Mesothelial cell of epicardium (in vitro differentiated cells): ENCODE data around the gene C14orf180. TPM values are rescaled to one million over a fixed set of nuclear protein-coding genes. Genes with fewer than 3 reads are reported as not detected.

ENCODE experiments used
- DNase-seq, 2 experiments: peaks; one replicate each; pipeline ENCODE4 v3.0.0; 2021; ENCODE audit warnings: low spot score in 2 of 2; ENCODE audit not compliant: unreplicated experiment in 2 of 2
- H3K27ac Mint-ChIP-seq: 2 replicates; pipeline ENCODE4 v1.8.0; 2021; ENCODE audit warnings: mixed read lengths
- H3K27me3 Mint-ChIP-seq: 2 replicates; pipeline ENCODE4 v1.8.0; 2021; ENCODE audit warnings: low read depth, mixed read lengths
- H3K36me3 Mint-ChIP-seq: 2 replicates; pipeline ENCODE4 v1.8.0; 2021; ENCODE audit warnings: mixed read lengths
- H3K4me1 Mint-ChIP-seq: 2 replicates; pipeline ENCODE4 v1.8.0; 2021; ENCODE audit warnings: mixed read lengths
- H3K4me3 Mint-ChIP-seq: 2 replicates; pipeline ENCODE4 v1.8.0; 2021; ENCODE audit warnings: mild to moderate bottlenecking, moderate library complexity, mixed read lengths
- H3K9me3 Mint-ChIP-seq: 2 replicates; pipeline ENCODE4 v1.8.0; 2021; ENCODE audit warnings: mixed read lengths
- CTCF ChIP-seq: fragments of 200-600 bp; sonication (generic); IDR thresholded peaks from one replicate; pipeline ENCODE4 v1.5.0; 2021; ENCODE audit warnings: antibody characterized with exemption; ENCODE audit not compliant: unreplicated experiment
- total RNA-seq: library from RNA; stranded (reverse); gene quantifications from 3 replicates; pipeline ENCODE4 v1.2.1, GENCODE V29; 2021

C14orf180 gene
- total RNA-seq, 1 donor from 2014 or later = 0.36 TPM

DNA sequence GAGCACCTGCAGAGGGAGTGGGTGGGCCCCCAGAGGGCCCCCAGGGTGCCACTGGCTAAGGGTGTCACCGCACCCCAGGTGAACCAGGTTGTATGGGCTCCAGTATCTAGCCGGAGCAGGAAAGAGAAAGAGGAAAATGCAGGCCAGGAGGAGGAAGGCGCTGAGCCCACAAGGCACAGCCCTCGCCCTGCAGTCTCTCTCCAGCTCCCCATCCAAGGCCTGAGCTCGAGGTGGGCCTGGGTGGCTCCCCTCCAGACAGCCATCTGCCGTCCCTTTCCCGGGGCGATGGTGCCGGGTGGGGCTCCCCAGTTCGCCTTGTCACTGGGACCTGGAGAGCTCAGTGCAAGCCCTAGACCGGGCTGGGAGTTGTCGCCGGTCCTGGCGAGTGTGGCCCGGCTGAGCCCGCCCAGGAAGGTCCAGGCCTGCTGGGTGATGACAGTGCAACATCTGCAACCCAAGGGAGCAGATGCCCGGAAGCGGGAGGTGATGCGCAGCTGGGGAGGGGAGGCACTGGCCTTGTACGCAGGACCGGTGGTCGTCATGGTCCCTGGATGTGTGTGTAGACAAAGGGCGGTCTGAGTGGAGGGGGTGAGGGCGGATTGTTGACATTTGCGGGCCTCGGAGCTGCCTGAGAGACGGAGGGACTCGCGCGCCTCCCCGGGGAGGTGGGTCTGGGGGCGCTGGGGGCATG, 24.3 kb downstream of the C14orf180 start:
- Mint-ChIP-seq H3K27me3 (peaks cover 78% of the 10 kb centered on the region), H3K27ac (no peak overlapping the region), H3K4me1 (peaks cover 5% of the 10 kb centered on the region), H3K36me3 (no peaks in the 10 kb centered on the region), H3K9me3 (no peaks in the 10 kb centered on the region), H3K4me3 (peak overlapping the region; percentile 64)
- DNase-seq = peak in 1 of 2 experiments; percentile 37
- TF ChIP-seq CTCF = no peak

- H3K36me3 Mint-ChIP-seq = no peaks in the 10 kb centered on the region
- H3K4me3 Mint-ChIP-seq = peak within 1 kb of the TSS; percentile 64
- H3K27me3 Mint-ChIP-seq = peaks cover 83% of the 10 kb centered on the region
- H3K4me1 Mint-ChIP-seq = peaks cover 5% of the 10 kb centered on the region
- H3K9me3 Mint-ChIP-seq = no peaks in the 10 kb centered on the region
- H3K27ac Mint-ChIP-seq = no peak within 1 kb of the TSS
- peak; percentile 63 to 82 for DNase-seq
- no peak for TF ChIP-seq CTCF
Observed at GRCh38 chr14:104604458-104605449, 25.2 kb downstream of the C14orf180 start, which contains the start of gene TMEM179. Gene TMEM179 (minus strand): TSS chr14:104604772. CDS start chr14:104604741, 31 bp downstream.

GRCh38 chr14:104609666-104610065, 30.1 kb downstream of the C14orf180 start:
- Mint-ChIP-seq H3K9me3 (peaks cover 4% of the 10 kb centered on the region), H3K27ac (no peak overlapping the region), H3K27me3 (peaks cover 79% of the 10 kb centered on the region), H3K36me3 (no peaks in the 10 kb centered on the region), H3K4me1 (no peaks in the 10 kb centered on the region), H3K4me3 (no peak overlapping the region)
- no peak for TF ChIP-seq CTCF
- DNase-seq = no peak

DNA sequence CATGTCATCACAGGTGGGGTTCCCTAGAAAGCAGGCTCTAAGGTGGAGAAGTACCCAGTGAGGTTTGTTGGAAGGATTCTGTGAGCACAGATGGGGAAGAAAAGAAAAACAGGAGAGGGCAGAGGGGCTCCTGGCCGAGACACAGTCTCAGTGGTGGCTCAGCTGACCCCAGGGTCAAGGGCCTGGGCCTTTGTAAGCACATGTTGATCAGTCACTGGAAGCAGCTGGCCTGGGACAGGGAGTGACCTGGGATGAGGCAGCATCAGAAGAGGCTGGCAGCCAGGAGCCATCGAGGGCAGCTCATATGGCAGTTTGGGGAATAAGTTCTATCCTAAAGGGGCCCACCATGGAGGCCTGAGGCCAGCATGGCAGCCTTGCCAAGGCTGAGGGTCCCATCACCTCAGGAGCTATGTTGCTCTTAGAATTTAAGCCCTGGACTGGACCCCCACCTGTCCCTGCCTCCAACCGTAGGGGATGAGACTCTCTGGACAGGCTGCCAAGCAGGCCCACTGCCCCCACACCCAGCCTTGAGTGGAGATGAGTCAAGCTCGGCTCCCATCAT, 31.3 kb downstream of the C14orf180 start:
- H3K36me3 Mint-ChIP-seq = no peaks in the 10 kb centered on the region
- H3K9me3 Mint-ChIP-seq = peaks cover 4% of the 10 kb centered on the region
- TF ChIP-seq CTCF = no peak
- H3K4me1 Mint-ChIP-seq = no peaks in the 10 kb centered on the region
- H3K27me3 Mint-ChIP-seq = peaks cover 77% of the 10 kb centered on the region
- DNase-seq = no peak
- H3K27ac Mint-ChIP-seq = no peak overlapping the region
- H3K4me3 Mint-ChIP-seq = no peak overlapping the region

DNA sequence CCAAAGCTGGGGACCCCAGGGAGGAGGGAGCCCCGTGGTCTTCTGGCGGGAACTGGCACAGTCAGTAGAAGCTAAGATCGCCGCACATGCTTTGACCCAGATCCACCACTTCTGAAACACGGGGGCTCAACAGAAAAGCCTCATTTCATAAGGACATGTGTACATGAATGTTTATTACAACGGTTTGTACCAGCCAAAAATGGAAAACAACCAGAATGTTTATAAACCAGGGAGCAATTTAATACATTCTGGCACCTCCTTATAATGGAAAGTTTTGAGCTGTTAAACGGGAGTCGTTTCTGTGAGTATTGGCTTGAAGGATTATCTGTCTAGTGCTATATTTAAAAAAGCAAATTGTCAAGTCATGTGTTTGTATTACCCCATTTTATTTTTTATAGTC, 32.3 kb downstream of the C14orf180 start:
- no peak for DNase-seq
- Mint-ChIP-seq H3K27me3 (peaks cover 75% of the 10 kb centered on the region), H3K9me3 (peaks cover 4% of the 10 kb centered on the region), H3K4me3 (no peak overlapping the region), H3K27ac (no peak overlapping the region), H3K36me3 (no peaks in the 10 kb centered on the region), H3K4me1 (no peaks in the 10 kb centered on the region)
- no peak for TF ChIP-seq CTCF
